BLaER1 treated with 17β-estradiol and CSF1 and Interleukin-3, amounts not matched to agents 10 nM and 100 nM (cell line): ENCODE results near the gene U2AF1L4.

Source experiments
- H3K27ac ChIP-seq, 11 experiments: shearing (Covaris generic); formaldehyde crosslinking; 2 replicates each; pipeline ENCODE4 v1.8.1; 2022
- H3K27me3 ChIP-seq, 11 experiments: shearing (Covaris generic); formaldehyde crosslinking; 2 replicates each; pipeline ENCODE4 v1.8.1; 2022
- H3K36me3 ChIP-seq, 11 experiments: shearing (Covaris generic); formaldehyde crosslinking; 2 replicates each; pipeline ENCODE4 v1.8.1; 2022
- H3K4me1 ChIP-seq, 10 experiments: shearing (Covaris generic); formaldehyde crosslinking; 2 replicates each; pipeline ENCODE4 v1.8.1; 2022
- H3K4me2 ChIP-seq, 11 experiments: shearing (Covaris generic); formaldehyde crosslinking; 2 replicates each; pipeline ENCODE4 v1.8.1; 2022
- H3K4me3 ChIP-seq, 10 experiments: shearing (Covaris generic); formaldehyde crosslinking; 2 replicates each; pipeline ENCODE4 v1.8.1; 2022
- H3K9ac ChIP-seq, 11 experiments: shearing (Covaris generic); formaldehyde crosslinking; 2 replicates each; pipeline ENCODE4 v1.8.1; 2022
- H3K9me3 ChIP-seq, 11 experiments: shearing (Covaris generic); formaldehyde crosslinking; replicated peaks in 1 of 11; 2 replicates each; pipeline ENCODE4 v1.8.1; 2022
- H4K20me1 ChIP-seq, 11 experiments: shearing (Covaris generic); formaldehyde crosslinking; 2 replicates each; pipeline ENCODE4 v1.8.1; 2022
- Cebpa-rat ChIP-seq, 11 experiments: shearing (Covaris generic); IDR thresholded peaks; 2 replicates each; pipeline ENCODE4 v1.8.1; 2022

The U2AF1L4 gene

DNA sequence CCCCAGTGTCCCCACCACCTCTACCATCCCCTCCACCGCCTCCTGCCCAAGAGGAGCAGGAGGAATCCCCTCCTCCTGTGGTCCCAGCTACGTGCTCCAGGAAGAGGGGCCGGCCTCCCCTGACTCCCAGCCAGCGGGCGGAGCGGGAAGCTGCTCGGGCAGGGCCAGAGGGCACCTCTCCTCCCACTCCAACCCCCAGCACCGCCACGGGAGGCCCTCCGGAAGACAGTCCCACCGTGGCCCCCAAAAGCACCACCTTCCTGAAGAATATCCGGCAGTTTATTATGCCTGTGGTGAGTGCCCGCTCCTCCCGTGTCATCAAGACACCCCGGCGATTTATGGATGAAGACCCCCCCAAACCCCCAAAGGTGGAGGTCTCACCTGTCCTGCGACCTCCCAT is 24.6 kb downstream of the U2AF1L4 start:
- TF ChIP-seq Cebpa-rat (IDR thresholded peaks at IDR 0.05) = no peak
- H3K4me2 ChIP-seq = no peak overlapping the region
- H3K27me3 ChIP-seq = no peaks in the 10 kb centered on the region
- peaks cover 53 to 80% (median 70%) of the 10 kb centered on the region in 11 experiments; a peak in 21 of 22 replicates for H4K20me1 ChIP-seq
- H3K4me1 ChIP-seq = peaks cover 19 to 24% (median 22%) of the 10 kb centered on the region in 10 experiments
- no peak overlapping the region for H3K9ac ChIP-seq
- peaks cover 51 to 64% (median 61%) of the 10 kb centered on the region in 11 experiments for H3K36me3 ChIP-seq
- peak overlapping the region in 1 of 11 experiments; percentile 28; a peak in 1 of 22 replicates for H3K27ac ChIP-seq
- H3K9me3 ChIP-seq = no peaks in the 10 kb centered on the region
- no peak overlapping the region for H3K4me3 ChIP-seq

DNA sequence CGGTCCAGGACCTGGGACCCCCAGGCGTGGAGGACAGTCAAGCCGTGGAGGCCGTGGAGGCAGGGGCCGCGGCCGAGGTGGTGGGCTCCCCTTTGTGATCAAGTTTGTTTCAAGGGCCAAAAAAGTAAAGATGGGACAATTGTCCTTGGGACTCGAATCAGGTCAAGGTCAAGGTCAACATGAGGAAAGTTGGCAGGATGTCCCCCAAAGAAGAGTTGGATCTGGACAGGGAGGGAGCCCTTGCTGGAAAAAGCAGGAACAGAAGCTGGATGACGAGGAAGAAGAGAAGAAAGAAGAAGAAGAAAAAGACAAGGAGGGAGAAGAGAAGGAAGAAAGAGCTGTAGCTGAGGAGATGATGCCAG is 25.1 kb downstream of the U2AF1L4 start:
- Histone ChIP-seq H4K20me1 (peaks cover 53 to 80% (median 65%) of the 10 kb centered on the region in 11 experiments; a peak in 21 of 22 replicates), H3K4me1 (peaks cover 24 to 29% (median 27%) of the 10 kb centered on the region in 10 experiments), H3K4me2 (peak overlapping the region in 6 of 11 experiments; percentile 83 to 97 (median 94); a peak in 6 of 22 replicates), H3K4me3 (peak overlapping the region in 2 of 10 experiments; percentile 83 to 90; a peak in 1 of 20 replicates), H3K27ac (peak overlapping the region in 6 of 11 experiments; percentile 9 to 95 (median 88); a peak in 7 of 22 replicates), H3K36me3 (peaks cover 46 to 59% (median 56%) of the 10 kb centered on the region in 11 experiments), H3K27me3 (no peaks in the 10 kb centered on the region), H3K9me3 (no peaks in the 10 kb centered on the region), H3K9ac (peak overlapping the region in 10 of 11 experiments; percentile 93 to 98 (median 95); a peak in 16 of 22 replicates)
- TF ChIP-seq Cebpa-rat (IDR thresholded peaks at IDR 0.05) = no peak

DNA sequence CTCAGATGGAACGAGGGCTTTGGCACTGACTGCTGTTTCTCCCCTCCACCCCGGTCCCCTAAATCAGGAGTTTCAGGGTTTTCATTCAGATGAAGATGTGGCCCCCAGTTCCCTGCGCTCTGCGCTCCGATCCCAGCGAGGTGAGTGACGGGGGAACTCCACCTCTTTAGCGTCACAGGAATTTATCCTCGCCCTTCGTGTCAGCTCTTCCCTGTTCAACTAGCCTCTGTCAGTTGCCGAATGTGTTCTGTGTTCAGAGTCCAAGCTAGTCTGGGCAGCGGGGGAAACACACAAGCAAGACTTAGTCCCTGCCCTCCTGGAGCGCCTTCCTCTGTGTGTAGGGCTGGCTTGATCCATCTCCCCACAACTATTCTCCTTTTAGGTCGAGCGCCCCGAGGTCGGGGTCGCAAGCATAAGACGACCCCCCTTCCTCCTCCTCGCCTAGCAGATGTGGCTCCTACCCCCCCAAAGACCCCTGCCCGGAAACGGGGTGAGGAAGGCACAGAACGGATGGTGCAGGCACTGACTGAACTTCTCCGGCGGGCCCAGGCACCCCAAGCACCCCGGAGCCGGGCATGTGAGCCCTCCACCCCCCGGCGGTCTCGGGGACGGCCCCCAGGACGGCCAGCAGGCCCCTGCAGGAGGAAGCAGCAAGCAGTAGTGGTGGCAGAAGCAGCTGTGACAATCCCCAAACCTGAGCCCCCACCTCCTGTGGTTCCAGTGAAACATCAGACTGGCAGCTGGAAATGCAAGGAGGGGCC is 25.6 kb downstream of the U2AF1L4 start:
- H3K36me3 ChIP-seq = peaks cover 41 to 53% (median 51%) of the 10 kb centered on the region in 11 experiments
- TF ChIP-seq Cebpa-rat (IDR thresholded peaks at IDR 0.05) = no peak
- peak overlapping the region; percentile 92 to 98 (median 95) for H3K9ac ChIP-seq
- H3K27ac ChIP-seq = peak overlapping the region in 8 of 11 experiments; percentile 88 to 96 (median 93); a peak in 14 of 22 replicates
- H3K4me1 ChIP-seq = peaks cover 26 to 35% (median 32%) of the 10 kb centered on the region in 10 experiments
- peak overlapping the region; percentile 73 to 98 (median 90) for H3K4me3 ChIP-seq
- H3K4me2 ChIP-seq = peak overlapping the region; percentile 83 to 99 (median 94)
- peaks cover 52 to 80% (median 59%) of the 10 kb centered on the region in 11 experiments; a peak in 21 of 22 replicates for H4K20me1 ChIP-seq
- H3K9me3 ChIP-seq = no peaks in the 10 kb centered on the region
- H3K27me3 ChIP-seq = no peaks in the 10 kb centered on the region

DNA sequence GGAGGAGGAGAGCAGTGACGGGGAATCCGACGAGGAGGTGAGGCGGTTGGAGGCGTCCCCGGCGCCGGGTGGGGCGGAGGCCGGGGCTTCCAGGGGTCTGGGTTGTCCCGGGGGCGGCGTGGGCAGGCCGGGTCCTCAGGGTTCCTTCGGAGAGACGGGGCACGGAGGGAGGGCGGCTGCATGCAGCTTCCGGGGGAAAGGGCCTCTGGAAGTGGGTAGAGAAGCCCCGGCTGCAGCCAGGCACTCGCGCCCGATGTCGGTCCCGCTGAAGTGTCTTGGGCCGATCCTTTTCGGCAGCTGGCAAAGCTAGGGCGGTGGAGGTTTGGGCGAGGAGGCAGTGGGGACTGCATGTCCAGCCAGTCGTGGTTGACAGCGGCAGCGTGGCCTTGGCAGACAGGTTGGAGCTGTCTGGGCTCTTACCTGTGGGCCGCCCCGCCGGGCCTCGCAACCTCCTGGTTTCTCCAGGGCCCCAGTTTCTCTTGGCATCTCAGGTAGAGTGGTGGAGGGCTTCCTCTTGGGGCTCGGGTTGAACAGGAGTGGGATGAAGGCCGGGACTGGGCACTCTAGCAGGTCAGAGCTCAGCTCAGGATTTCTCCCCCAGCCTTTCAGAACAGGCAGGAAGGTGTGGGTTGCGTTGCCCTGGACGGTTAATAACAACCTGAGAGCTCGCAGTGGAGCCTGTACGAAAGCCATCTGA is 26.7 kb downstream of the U2AF1L4 start:
- Histone ChIP-seq H3K27me3 (no peaks in the 10 kb centered on the region), H3K27ac (peak overlapping the region; percentile 86 to 96 (median 93)), H3K9ac (peak overlapping the region; percentile 92 to 98 (median 95)), H3K4me2 (peak overlapping the region; percentile 83 to 99 (median 94)), H3K4me1 (peaks cover 26 to 45% (median 42%) of the 10 kb centered on the region in 10 experiments), H3K36me3 (peaks cover 30 to 42% (median 40%) of the 10 kb centered on the region in 11 experiments), H3K4me3 (peak overlapping the region; percentile 73 to 98 (median 90)), H4K20me1 (peaks cover 42 to 73% (median 48%) of the 10 kb centered on the region in 11 experiments; a peak in 21 of 22 replicates), H3K9me3 (no peaks in the 10 kb centered on the region)
- no peak for TF ChIP-seq Cebpa-rat (IDR thresholded peaks at IDR 0.05)

DNA sequence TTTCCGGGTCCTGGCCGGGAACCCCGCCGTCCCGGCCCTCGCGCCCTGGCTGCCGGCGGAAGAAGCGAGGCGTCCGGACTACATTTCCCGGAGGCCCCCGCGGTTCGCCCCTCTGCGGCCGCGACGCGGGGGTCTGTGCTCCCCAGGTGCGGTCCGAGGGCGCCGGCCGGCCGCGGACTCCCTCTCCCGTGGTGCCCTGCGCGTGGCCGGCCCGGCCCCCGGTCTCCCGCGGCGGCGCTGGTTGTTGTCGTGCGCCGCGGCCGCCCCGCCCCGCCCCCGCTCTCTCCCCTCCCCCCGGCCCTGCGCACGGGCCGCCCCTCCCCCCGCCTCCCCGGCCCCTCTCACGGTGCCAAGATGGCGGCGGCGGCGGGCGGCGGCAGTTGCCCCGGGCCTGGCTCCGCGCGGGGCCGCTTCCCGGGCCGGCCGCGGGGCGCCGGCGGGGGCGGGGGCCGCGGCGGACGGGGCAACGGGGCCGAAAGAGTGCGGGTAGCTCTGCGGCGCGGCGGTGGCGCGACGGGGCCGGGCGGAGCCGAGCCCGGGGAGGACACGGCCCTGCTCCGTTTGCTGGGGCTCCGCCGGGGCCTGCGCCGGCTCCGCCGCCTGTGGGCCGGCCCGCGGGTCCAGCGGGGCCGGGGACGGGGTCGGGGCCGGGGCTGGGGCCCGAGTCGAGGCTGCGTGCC is 27.4 kb downstream of the U2AF1L4 start, which contains the start of gene KMT2B:
TSS of gene KMT2B (plus strand) at position 339 of the 680 bp plus-strand sequence. CDS start at position 355, 16 bp downstream.
- Histone ChIP-seq H4K20me1 (peaks cover 36 to 71% (median 41%) of the 10 kb centered on the region in 11 experiments; a peak in 21 of 22 replicates), H3K9ac (peak within 1 kb of the TSS; percentile 92 to 98 (median 95)), H3K4me1 (peaks cover 32 to 52% (median 49%) of the 10 kb centered on the region in 10 experiments), H3K4me3 (peak within 1 kb of the TSS; percentile 73 to 98 (median 90)), H3K36me3 (peaks cover 23 to 35% (median 33%) of the 10 kb centered on the region in 11 experiments), H3K4me2 (peak within 1 kb of the TSS; percentile 92 to 100 (median 98)), H3K9me3 (no peaks in the 10 kb centered on the region), H3K27ac (peak within 1 kb of the TSS; percentile 86 to 96 (median 93)), H3K27me3 (no peaks in the 10 kb centered on the region)
- TF ChIP-seq Cebpa-rat (IDR thresholded peaks at IDR 0.05) = no peak

DNA sequence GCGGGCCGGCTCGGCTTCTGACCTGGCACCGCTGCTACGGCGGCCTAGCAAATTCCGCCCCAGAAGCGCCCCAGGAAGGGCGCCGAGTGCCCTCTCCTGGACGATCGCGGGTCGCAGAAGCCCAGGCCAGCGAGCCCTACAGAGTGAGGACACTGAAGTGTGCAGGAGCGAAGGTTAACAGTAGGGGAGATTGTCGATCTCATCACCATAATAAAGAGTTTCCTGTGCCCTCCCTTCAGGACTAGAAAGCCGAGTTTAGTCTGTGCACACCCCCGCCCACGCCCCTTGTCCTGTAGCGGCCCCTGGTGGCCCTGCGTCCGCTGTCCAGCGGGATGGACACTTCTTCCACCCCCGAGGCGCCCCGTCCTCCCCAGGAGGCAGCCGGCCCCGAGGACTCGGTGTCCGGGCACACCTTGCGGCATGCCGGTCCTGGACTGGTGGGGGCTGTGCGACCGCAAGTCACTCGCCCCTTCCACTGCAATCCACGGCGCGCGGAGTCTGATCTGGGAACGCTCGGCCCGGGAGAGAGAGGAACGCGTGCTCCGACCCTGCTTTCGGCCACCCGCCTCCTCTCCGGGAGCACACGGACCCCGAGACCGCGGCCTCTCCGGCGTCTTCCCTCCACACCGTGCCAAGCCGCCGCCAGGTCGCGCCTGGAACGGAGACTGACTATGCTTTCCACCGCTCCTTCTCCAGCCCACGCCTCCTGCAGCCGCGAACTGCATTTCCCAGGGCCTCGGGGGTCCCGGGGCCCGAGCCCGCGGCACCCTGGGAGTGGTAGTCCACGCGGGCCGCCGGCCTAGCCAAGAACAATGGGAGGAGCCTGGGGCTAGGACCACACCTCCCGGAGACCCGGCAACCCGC is 28.2 kb downstream of the U2AF1L4 start:
- peaks cover 28 to 63% (median 34%) of the 10 kb centered on the region in 11 experiments; a peak in 21 of 22 replicates for H4K20me1 ChIP-seq
- H3K36me3 ChIP-seq = peaks cover 15 to 27% (median 25%) of the 10 kb centered on the region in 11 experiments
- H3K27me3 ChIP-seq = no peaks in the 10 kb centered on the region
- TF ChIP-seq Cebpa-rat (IDR thresholded peaks at IDR 0.05) = no peak
- H3K9me3 ChIP-seq = no peaks in the 10 kb centered on the region
- peak overlapping the region; percentile 92 to 98 (median 95) for H3K9ac ChIP-seq
- H3K4me3 ChIP-seq = peak overlapping the region; percentile 73 to 98 (median 90)
- peak overlapping the region; percentile 86 to 96 (median 93) for H3K27ac ChIP-seq
- peak overlapping the region; percentile 91 to 100 (median 98) for H3K4me2 ChIP-seq
- peaks cover 40 to 60% (median 57%) of the 10 kb centered on the region in 10 experiments for H3K4me1 ChIP-seq

DNA sequence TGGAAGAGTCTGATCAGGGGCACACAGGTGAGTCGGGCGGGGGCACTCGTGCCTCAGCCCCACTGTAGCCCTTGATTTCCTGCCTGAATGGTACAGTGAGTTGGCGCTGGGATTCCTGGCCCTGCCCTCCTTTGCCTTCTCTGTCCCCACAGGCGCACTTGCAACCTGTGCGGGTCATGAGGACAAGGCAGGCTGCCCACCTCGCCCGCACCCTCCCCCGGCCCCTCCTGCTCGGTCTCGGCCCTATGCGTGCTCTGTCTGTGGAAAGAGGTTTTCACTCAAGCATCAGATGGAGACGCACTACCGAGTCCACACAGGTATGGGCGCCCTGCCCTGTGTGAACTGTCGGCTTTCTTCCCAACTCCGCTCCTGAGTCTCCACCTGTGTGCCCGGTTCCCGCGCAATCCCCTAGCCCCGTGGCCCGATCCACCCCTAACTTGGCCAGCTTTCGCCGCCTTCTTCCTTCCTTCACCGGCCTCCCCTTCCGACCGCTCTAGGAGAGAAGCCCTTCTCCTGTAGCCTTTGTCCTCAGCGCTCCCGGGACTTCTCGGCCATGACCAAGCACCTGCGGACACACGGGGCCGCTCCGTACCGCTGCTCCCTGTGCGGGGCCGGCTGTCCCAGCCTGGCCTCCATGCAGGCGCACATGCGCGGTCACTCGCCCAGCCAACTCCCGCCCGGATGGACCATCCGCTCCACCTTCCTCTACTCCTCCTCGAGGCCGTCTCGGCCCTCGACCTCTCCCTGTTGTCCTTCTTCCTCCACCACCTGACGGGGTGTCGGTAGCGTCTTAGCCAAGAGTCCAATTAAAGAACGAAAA is 29.0 kb downstream of the U2AF1L4 start:
- Histone ChIP-seq H3K36me3 (peaks cover 8 to 19% (median 17%) of the 10 kb centered on the region in 11 experiments), H3K4me3 (peak overlapping the region; percentile 73 to 98 (median 90)), H3K27me3 (no peaks in the 10 kb centered on the region), H3K9me3 (no peaks in the 10 kb centered on the region), H3K27ac (peak overlapping the region; percentile 27 to 96 (median 93); a peak in 21 of 22 replicates), H4K20me1 (peaks cover 20 to 55% (median 25%) of the 10 kb centered on the region in 11 experiments; a peak in 21 of 22 replicates), H3K4me2 (peak overlapping the region; percentile 91 to 100 (median 98)), H3K9ac (peak overlapping the region; percentile 92 to 98 (median 95)), H3K4me1 (peaks cover 41 to 68% (median 65%) of the 10 kb centered on the region in 10 experiments)
- no peak for TF ChIP-seq Cebpa-rat (IDR thresholded peaks at IDR 0.05)
